Stomach (tissue), 9 donors: ENCODE measurements around the gene ABCC5. TPM values are rescaled to one million over a fixed set of nuclear protein-coding genes. Genes with fewer than 3 reads are reported as not detected.

Source experiments
- DNase-seq, 2 donors: peaks; one replicate each; pipeline versions ENCODE4 v3.0.0 to v3.0.0-alpha.2; 2013 to 2019
- H3K27ac ChIP-seq, 5 donors: fragments of 200-600 bp in 4 of 5; sonication (generic) in 4 of 5; one replicate each; pipeline ENCODE4 v1.5.1; 2013 to 2019; ENCODE audit warnings: mild to moderate bottlenecking in 1 of 5, moderate library complexity in 1 of 5
- H3K27me3 ChIP-seq, 3 donors: fragments of 200-600 bp; sonication (generic); one replicate each; pipeline ENCODE4 v1.5.1; 2017 to 2019; ENCODE audit warnings: mixed run types in 1 of 3
- H3K36me3 ChIP-seq, 4 donors: fragments of 200-600 bp; sonication (generic); 1 replicate in 3 of 4; 2 replicates in 1 of 4; pipeline ENCODE4 v1.5.1; 2016 to 2019
- H3K4me1 ChIP-seq, 4 donors: fragments of 200-600 bp; sonication (generic); one replicate each; pipeline ENCODE4 v1.5.1; 2016 to 2019
- H3K4me3 ChIP-seq, 4 donors: fragments of 200-600 bp; sonication (generic) in 3 of 4; one replicate each; pipeline ENCODE4 v1.5.1; 2016 to 2019; ENCODE audit warnings: mild to moderate bottlenecking in 1 of 4
- H3K9me3 ChIP-seq, 4 donors: fragments of 200-600 bp; sonication (generic); one replicate each; pipeline ENCODE4 v1.5.1; 2016 to 2019
- CTCF ChIP-seq, 7 experiments: fragments of 450-650 bp in 4 of 7; fragments of 200-600 bp in 3 of 7; sonication (generic) in 3 of 7; IDR thresholded peaks; one replicate each; pipeline ENCODE4 v1.5.1; 2016 to 2019; ENCODE audit warnings: antibody characterized with exemption in 7 of 7, control low read depth in 2 of 7, mild to moderate bottlenecking in 1 of 7
- EP300 ChIP-seq: sonication (generic); formaldehyde crosslinking; IDR thresholded peaks from one replicate; pipeline ENCODE4 v1.6.1; 2017; ENCODE audit warnings: antibody characterized with exemption
- POLR2A ChIP-seq, 4 donors: fragments of 450-650 bp; IDR thresholded peaks; one replicate each; pipeline ENCODE4 v1.6.1; 2016; ENCODE audit warnings: antibody characterized with exemption in 4 of 4, control low read depth in 2 of 4, mild to moderate bottlenecking in 1 of 4, moderate library complexity in 1 of 4
- POLR2AphosphoS5 ChIP-seq, 3 donors: sonication (generic); formaldehyde crosslinking; IDR thresholded peaks; one replicate each; pipeline ENCODE4 v1.6.1; 2016; ENCODE audit warnings: antibody characterized with exemption in 3 of 3
- WGBS, 5 donors: extraction: QIAGEN DNeasy Blood & Tissue Kit in 3 of 5; methylation state at CpG; one replicate each; pipeline versions ENCODE4 v1.1.5 to v1.1.7; 2013 to 2018; 5-methylcytosine and 5-hydroxymethylcytosine counted together
- intact Hi-C: fragments of 100-400 bp; cut with DNase I; formaldehyde crosslinking; loops from one replicate; pipeline ENCODE4 v1.15.1; 2023; ENCODE audit warnings: low total_unique reads
- polyA plus RNA-seq, 3 donors: library from polyadenylated mRNA; stranded (reverse); fragments of 200-250 nt; gene quantifications; one replicate each; pipeline ENCODE4 v1.2.3, GENCODE V29; 2013
- small RNA-seq, 4 donors: library from RNA; depleted of rRNA; stranded (forward); fragments of <200 nt; gene quantifications; one replicate each; pipeline ENCODE3, GENCODE V24; 2016
- total RNA-seq, 5 donors: library from RNA; depleted of rRNA; stranded (reverse); fragments of >200 nt; gene quantifications; one replicate each; pipeline versions ENCODE4 v1.1.0 to v1.2.3, GENCODE V29; 2014 to 2016
- donor health status: healthy with polysubstance abuse.
- donor health status: Bipolar disorder and iron deficiency.
- donor health status: healthy.

The ABCC5 gene
- total and polyA plus RNA-seq, 8 donors, result 16.6 to 241 (median 78.3) TPM

- Histone ChIP-seq H3K9me3 (no peaks in the 10 kb centered on the region), H3K27me3 (no peaks in the 10 kb centered on the region), H3K27ac (no peak overlapping the region), H3K36me3 (peaks cover 14 to 29% (median 24%) of the 10 kb centered on the region in 4 donors), H3K4me3 (no peak overlapping the region), H3K4me1 (peaks cover 9 to 48% (median 31%) of the 10 kb centered on the region in 4 donors)
- intact Hi-C loops, result no loop called here
- 87 to 92% (median 90%) methylated on average over 3 of the region's 3 CpGs for WGBS, 5 donors
- TF ChIP-seq POLR2AphosphoS5 (IDR thresholded peaks at IDR 0.05) (no peak), EP300 (no peak), CTCF (IDR thresholded peaks at IDR 0.05) (no peak), POLR2A (IDR thresholded peaks at IDR 0.05) (no peak)
- no peak for DNase-seq
Observed at GRCh38 chr3:183870563-183870962, 147.1 kb downstream of the ABCC5 start.

Small RNA genes lying within 50 kb of the gene (small RNA-seq; reads per million reads assigned to genes)
- gene MIR4448, result 0 reads per million in 4 donors

Other genes with a start within 250 kb of the ABCC5 start
- gene MAP6D1, start 192.3 kb downstream of the ABCC5 start, total RNA-seq, result under 1 TPM in 1 of 5 donors, not detected in 4; 0.58 TPM
- gene MAP6D1, start 192.3 kb downstream of the ABCC5 start, polyA plus RNA-seq, result 1 to 10 TPM in 1 of 3 donors, under 1 TPM in 1, not detected in 1; 0.25 to 1.0 TPM
- 100 to 1,000 TPM in 1 of 5 donors, 10 to 100 TPM in 4; 54.3 to 116 (median 68.8) TPM for gene PARL, start 133.0 kb downstream of the ABCC5 start, total RNA-seq
- 100 to 1,000 TPM in 1 of 3 donors, 10 to 100 TPM in 2; 79.7 to 101 (median 90.3) TPM for gene PARL, start 133.0 kb downstream of the ABCC5 start, polyA plus RNA-seq
- gene HTR3D, start 13.9 kb upstream of the ABCC5 start, total RNA-seq, result not detected
- gene HTR3D, start 13.9 kb upstream of the ABCC5 start, polyA plus RNA-seq, result not detected
- not detected for gene HTR3C, start 35.2 kb upstream of the ABCC5 start, total RNA-seq
- gene HTR3C, start 35.2 kb upstream of the ABCC5 start, polyA plus RNA-seq, result not detected
- gene HTR3E, start 79.2 kb upstream of the ABCC5 start, total RNA-seq, result not detected
- not detected for gene HTR3E, start 79.2 kb upstream of the ABCC5 start, polyA plus RNA-seq
- gene EIF2B5, start 117.5 kb upstream of the ABCC5 start, total RNA-seq, result 100 to 1,000 TPM in 1 of 5 donors, 10 to 100 TPM in 3, 1 to 10 TPM in 1; 1.4 to 113 (median 36.5) TPM
- gene EIF2B5, start 117.5 kb upstream of the ABCC5 start, polyA plus RNA-seq, result 10 to 100 TPM; 33.0 to 42.0 (median 33.7) TPM
- 100 to 1,000 TPM in 1 of 5 donors, 10 to 100 TPM in 4; 27.9 to 107 (median 55.4) TPM for gene DVL3, start 137.5 kb upstream of the ABCC5 start, total RNA-seq
- gene DVL3, start 137.5 kb upstream of the ABCC5 start, polyA plus RNA-seq, result 10 to 100 TPM; 21.2 to 26.4 (median 25.8) TPM
- gene AP2M1, start 157.0 kb upstream of the ABCC5 start, total RNA-seq, result 100 to 1,000 TPM in 4 of 5 donors, 10 to 100 TPM in 1; 96.2 to 204 (median 134) TPM
- gene AP2M1, start 157.0 kb upstream of the ABCC5 start, polyA plus RNA-seq, result 100 to 1,000 TPM; 143 to 220 (median 208) TPM
- gene ABCF3, start 168.3 kb upstream of the ABCC5 start, total RNA-seq, result 100 to 1,000 TPM in 1 of 5 donors, 10 to 100 TPM in 4; 21.6 to 194 (median 55.9) TPM
- gene ABCF3, start 168.3 kb upstream of the ABCC5 start, polyA plus RNA-seq, result 10 to 100 TPM; 43.4 to 45.0 (median 44.5) TPM
- 10 to 100 TPM in 2 of 5 donors, 1 to 10 TPM in 2, under 1 TPM in 1; under 0.01 to 100.0 (median 2.4) TPM for gene VWA5B2, start 211.7 kb upstream of the ABCC5 start, total RNA-seq
- 1 to 10 TPM; 1.6 to 3.5 (median 2.4) TPM for gene VWA5B2, start 211.7 kb upstream of the ABCC5 start, polyA plus RNA-seq
- gene ALG3, start 231.1 kb upstream of the ABCC5 start, total RNA-seq, result 100 to 1,000 TPM in 1 of 5 donors, 10 to 100 TPM in 4; 17.1 to 253 (median 24.1) TPM
- gene ALG3, start 231.1 kb upstream of the ABCC5 start, polyA plus RNA-seq, result 10 to 100 TPM; 20.9 to 22.5 (median 20.9) TPM
- gene EEF1AKMT4, start 231.8 kb upstream of the ABCC5 start, total RNA-seq, result 10 to 100 TPM in 1 of 5 donors, 1 to 10 TPM in 2, under 1 TPM in 1, not detected in 1; 0.73 to 18.5 (median 4.2) TPM
- 1 to 10 TPM; 4.4 to 6.5 (median 6.4) TPM for gene EEF1AKMT4, start 231.8 kb upstream of the ABCC5 start, polyA plus RNA-seq
- gene CAMK2N2, start 243.7 kb upstream of the ABCC5 start, total RNA-seq, result not detected
- gene CAMK2N2, start 243.7 kb upstream of the ABCC5 start, polyA plus RNA-seq, result 1 to 10 TPM in 1 of 3 donors, under 1 TPM in 2; 0.58 to 1.2 (median 0.68) TPM